Thymus (tissue), 11 donors: ENCODE results near the gene ACY1. TPM values are rescaled to one million over a fixed set of nuclear protein-coding genes. Genes with fewer than 3 reads are reported as not detected.
"Not testable (repeated sequence)": the region's sequence is repeated elsewhere in the genome, so short reads cannot be mapped to it uniquely, and the experiment has no call there.

Experiments
- DNase-seq, 9 donors: peaks; one replicate each; pipeline ENCODE4 v3.0.0-alpha.2; 2013; ENCODE audit warnings: low spot score in 9 of 9, low read depth in 6 of 9, missing footprints in 1 of 9
- H3K27ac ChIP-seq, 2 donors: one replicate each; pipeline ENCODE4 v1.5.1; 2013; ENCODE audit warnings: control low read depth in 1 of 2, low read depth in 1 of 2, low read length in 1 of 2, mild to moderate bottlenecking in 1 of 2, moderate library complexity in 1 of 2
- H3K27me3 ChIP-seq, 2 donors: one replicate each; pipeline ENCODE4 v1.5.1; 2013; ENCODE audit warnings: low read length in 1 of 2; ENCODE audit not compliant: control insufficient read depth in 2 of 2, insufficient read depth in 1 of 2
- H3K36me3 ChIP-seq, 2 donors: one replicate each; pipeline ENCODE4 v1.5.1; 2013; ENCODE audit warnings: low read length in 1 of 2, mild to moderate bottlenecking in 1 of 2, moderate library complexity in 1 of 2; ENCODE audit not compliant: control insufficient read depth in 2 of 2, insufficient read depth in 2 of 2
- H3K4me1 ChIP-seq, 2 donors: one replicate each; pipeline ENCODE4 v1.5.1; 2013; ENCODE audit warnings: low read length in 2 of 2; ENCODE audit not compliant: control insufficient read depth in 2 of 2, insufficient read depth in 2 of 2
- H3K4me3 ChIP-seq, 2 donors: one replicate each; pipeline ENCODE4 v1.5.1; 2013; ENCODE audit warnings: low read length in 2 of 2, control low read depth in 1 of 2, mild to moderate bottlenecking in 1 of 2
- H3K9me3 ChIP-seq, 2 donors: one replicate each; pipeline ENCODE4 v1.5.1; 2013; ENCODE audit warnings: low read length in 1 of 2, mild to moderate bottlenecking in 1 of 2; ENCODE audit not compliant: control insufficient read depth in 2 of 2, insufficient read depth in 1 of 2
- WGBS: extraction: QIAGEN DNeasy Blood & Tissue Kit; methylation state at CpG from one replicate; pipeline ENCODE4 v1.1.7; 2013; 5-methylcytosine and 5-hydroxymethylcytosine counted together
- polyA plus RNA-seq: library from polyadenylated mRNA; stranded (reverse); fragments of 200-250 nt; gene quantifications from one replicate; pipeline ENCODE4 v1.2.3, GENCODE V29; 2013
- total RNA-seq: library from RNA; stranded (reverse); fragments of 120-200 nt; gene quantifications from one replicate; pipeline ENCODE4 v1.2.4, GENCODE V29; 2013
- donor health status: healthy.

ACY1 gene
- total and polyA plus RNA-seq, 2 donors = 11.2 to 17.6 TPM

DNA sequence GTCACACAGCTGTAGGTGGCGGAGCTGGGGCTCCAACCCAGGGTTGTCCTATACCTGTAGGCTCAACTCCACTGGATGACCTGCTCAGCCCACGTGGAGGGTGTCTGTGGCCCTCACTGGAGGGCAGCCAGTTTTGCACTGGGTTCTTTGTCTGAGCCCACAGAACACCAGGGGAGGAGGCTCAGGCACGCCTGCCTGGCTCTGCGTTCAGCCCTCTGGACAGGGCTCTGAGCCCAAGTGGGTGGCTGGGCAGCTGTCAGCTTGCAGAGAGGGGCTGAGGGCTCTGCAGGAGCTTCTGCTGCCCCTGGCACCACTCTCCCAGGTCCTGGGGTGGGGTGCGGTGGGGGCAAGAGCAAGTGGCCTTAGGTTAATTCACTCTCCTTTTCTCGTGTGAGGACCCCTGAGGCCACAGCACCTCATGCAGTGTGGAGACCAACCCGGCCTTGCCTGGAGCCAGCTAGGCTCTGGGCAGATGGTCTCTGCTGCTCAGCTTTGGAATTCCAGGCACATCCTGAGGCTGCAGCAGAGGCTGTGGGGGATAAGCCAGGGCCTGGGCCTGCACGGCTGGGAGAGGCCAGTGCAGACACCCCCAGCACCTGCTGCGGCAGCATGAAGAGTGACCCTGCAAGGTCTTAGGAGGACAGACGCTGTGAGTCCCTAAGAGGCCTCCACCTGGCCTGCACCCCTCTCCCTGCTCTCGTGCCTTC, 49.5 kb downstream of the ACY1 start:
- 95% methylated on average over 11 of the region's 11 CpGs for WGBS
- H3K4me3 ChIP-seq = no peak overlapping the region
- no peaks in the 10 kb centered on the region for H3K9me3 ChIP-seq
- no peaks in the 10 kb centered on the region for H3K4me1 ChIP-seq
- no peak for DNase-seq
- no peaks in the 10 kb centered on the region for H3K27me3 ChIP-seq
- H3K36me3 ChIP-seq = no peaks in the 10 kb centered on the region
- no peak overlapping the region for H3K27ac ChIP-seq

DNA sequence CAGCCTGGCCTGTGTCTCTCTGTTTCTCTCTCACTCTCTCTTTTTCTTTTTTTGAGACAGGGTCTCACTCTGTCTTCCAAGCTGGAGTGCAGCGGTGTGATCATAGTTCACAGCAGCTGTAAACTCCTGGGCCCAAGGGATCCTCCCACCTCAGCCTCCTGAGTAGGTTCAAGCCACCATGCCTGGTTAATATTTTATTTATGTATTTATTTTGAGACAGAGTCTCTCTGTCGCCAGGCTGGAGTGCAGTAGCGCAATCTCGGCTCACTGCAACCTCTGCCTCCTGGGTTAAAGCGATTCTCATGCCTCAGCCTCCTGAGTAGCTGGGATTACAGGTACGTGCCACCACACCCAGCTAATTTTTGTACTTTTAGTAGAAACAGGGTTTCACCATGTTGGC, 50.4 kb downstream of the ACY1 start:
- H3K36me3 ChIP-seq, DNase-seq, H3K4me3 ChIP-seq, H3K27me3 ChIP-seq, H3K4me1 ChIP-seq, H3K27ac ChIP-seq, H3K9me3 ChIP-seq: not testable (repeated sequence)
- WGBS = 98% methylated on average over 6 of the region's 6 CpGs

DNA sequence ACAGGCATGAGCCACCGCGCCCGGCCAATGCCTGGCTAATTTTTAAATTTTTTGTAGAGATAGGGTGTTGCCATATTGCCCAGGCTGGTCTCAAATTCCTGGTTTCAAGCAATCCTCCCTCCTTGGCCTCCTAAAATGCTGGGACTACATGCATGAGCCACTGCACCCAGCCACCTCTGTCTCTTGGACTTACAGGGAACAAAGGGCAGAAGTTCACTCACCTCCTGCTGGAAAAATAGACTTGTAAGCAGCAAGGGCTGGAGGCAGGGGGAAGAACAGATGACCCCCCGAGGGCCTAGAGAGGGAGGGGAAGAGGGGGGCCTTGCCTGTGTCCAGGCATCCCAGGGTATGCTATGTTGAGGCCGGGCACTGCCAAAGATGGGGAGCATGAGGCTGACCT, 50.9 kb downstream of the ACY1 start:
- Histone ChIP-seq H3K4me1 (no peaks in the 10 kb centered on the region), H3K27me3 (no peaks in the 10 kb centered on the region)

DNA sequence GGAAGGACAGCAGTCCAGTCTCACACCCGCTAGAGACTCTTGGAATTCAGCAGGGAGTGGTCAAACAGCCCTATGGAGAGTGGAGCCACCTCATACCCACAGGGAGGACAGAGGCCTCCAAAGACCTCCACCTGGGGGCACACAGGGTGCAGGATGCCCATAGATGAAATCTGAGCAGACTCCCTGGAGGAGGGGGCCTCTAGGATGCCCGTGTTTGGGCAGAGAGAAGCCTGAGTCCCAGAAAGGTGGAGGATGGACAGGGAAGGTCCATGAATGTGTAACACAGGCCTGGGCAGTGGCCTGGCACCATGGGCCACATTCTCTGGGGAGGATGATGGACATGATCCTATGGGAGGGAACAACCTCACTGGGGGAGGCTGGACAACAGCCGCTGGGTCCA, 51.3 kb downstream of the ACY1 start:
- DNase-seq = no peak
- Histone ChIP-seq H3K9me3 (no peaks in the 10 kb centered on the region), H3K27ac (no peak overlapping the region), H3K36me3 (no peaks in the 10 kb centered on the region), H3K4me3 (no peak overlapping the region), H3K4me1 (no peaks in the 10 kb centered on the region), H3K27me3 (no peaks in the 10 kb centered on the region)
- 95% methylated on average over 3 of the region's 3 CpGs for WGBS

More for the DNA sequence above, 50.9 kb downstream of the ACY1 start:
- DNase-seq = no peak
- H3K27ac ChIP-seq = no peak overlapping the region
- no peaks in the 10 kb centered on the region for H3K36me3 ChIP-seq
- no peak overlapping the region for H3K4me3 ChIP-seq
- WGBS = 97% methylated on average over 5 of the region's 5 CpGs
- no peaks in the 10 kb centered on the region for H3K9me3 ChIP-seq

DNA sequence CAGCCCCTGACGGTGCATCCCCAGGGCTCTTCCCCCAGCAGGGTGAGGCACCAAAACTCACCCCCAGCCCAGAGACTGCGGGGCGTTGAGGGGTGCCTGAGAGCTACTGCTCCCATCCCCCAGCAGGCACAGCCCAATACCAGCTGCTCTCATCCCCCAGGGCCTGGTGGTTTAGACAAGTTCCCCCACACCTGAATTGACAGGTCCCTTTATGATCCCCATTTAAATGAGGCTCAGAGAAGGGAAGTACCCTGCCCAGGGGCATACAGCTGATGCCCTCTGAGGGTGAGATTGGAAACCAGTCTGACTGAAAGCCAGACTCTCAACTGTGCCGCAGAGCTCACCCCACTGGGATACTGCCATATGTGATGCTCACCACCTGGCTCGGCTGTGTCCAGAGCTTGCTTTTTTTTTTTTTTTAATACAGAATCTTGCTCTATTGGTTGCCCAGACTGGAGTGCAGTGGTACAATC, 52.9 kb downstream of the ACY1 start:
- Histone ChIP-seq H3K27me3 (peaks cover 0 to 2% of the 10 kb centered on the region in 2 donors), H3K36me3 (no peaks in the 10 kb centered on the region), H3K4me3 (no peak overlapping the region), H3K4me1 (no peaks in the 10 kb centered on the region), H3K9me3 (no peaks in the 10 kb centered on the region), H3K27ac (no peak overlapping the region)
- 93% methylated on average over 5 of the region's 5 CpGs for WGBS
- no peak for DNase-seq

DNA sequence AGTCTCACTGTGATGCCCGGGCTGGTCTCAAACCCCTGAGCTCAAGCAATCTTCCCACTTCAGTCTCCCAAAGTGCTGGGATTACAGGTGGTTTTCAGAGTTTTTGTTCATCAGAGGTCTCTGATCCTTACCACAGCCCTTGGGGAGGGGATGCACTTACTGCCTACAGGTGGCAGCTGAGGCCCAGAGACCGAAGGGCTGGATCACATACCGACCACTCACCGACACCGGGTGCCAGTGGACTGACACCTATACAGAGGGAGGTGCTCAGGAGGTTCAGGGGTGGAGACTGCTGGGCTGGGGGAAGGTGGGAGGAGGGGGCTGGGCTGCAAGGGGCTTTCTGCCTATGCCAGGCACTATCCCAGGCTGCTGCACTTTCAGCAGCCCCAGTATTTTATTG, 53.5 kb downstream of the ACY1 start:
- DNase-seq = no peak
- WGBS = 80% methylated on average over 5 of the region's 5 CpGs

DNA sequence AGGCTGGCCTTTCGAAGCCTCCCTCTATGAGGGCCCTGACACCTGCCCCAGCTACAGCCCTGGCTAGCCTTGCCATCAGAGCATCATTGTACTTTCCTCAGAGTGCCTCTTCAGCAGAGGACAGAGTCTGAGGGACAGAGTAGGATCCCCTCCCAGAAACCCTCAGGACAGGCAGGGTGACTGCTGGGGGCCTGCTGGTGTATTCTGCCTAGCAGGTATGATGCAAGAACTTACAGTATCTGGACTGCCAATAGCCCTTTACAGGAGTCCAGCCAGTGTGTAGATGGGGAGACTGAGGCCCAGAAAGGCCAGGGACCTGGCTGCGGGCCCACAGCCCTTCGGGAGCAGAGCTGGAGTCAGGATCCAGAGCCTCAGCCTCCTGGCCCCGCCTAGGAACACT, 54.0 kb downstream of the ACY1 start:
- Histone ChIP-seq H3K27ac (no peak overlapping the region), H3K36me3 (no peaks in the 10 kb centered on the region), H3K4me3 (no peak overlapping the region), H3K27me3 (peaks cover 0 to 2% of the 10 kb centered on the region in 2 donors), H3K9me3 (no peaks in the 10 kb centered on the region), H3K4me1 (no peaks in the 10 kb centered on the region)
- no peak for DNase-seq
- 94% methylated on average over 4 of the region's 4 CpGs for WGBS

More for the DNA sequence above, 53.5 kb downstream of the ACY1 start:
- H3K4me1 ChIP-seq = no peaks in the 10 kb centered on the region
- no peak overlapping the region for H3K4me3 ChIP-seq
- no peaks in the 10 kb centered on the region for H3K36me3 ChIP-seq
- H3K9me3 ChIP-seq = no peaks in the 10 kb centered on the region
- H3K27ac ChIP-seq = no peak overlapping the region
- H3K27me3 ChIP-seq = peaks cover 0 to 2% of the 10 kb centered on the region in 2 donors

DNA sequence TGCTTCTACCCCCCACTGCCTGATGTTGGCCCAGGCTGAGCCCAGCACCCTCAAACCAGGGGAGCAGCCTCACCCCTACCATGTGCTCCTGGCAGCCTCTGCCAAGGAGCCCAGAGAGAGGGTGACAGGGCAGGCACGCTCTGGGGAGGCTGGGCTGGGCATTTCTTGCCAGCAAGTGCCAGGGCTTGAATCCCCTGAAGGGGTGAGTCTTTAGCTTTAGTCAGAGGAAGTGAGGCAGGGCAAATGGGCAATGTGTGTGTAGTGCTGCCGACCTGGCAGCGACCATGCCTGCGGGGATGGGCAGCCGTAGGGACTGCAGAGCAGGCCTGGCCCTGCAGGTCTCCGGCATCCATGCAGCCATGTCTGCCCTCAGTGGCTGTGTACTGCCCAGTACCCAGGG, 54.9 kb downstream of the ACY1 start:
- Histone ChIP-seq H3K27ac (no peak overlapping the region), H3K27me3 (peaks cover 0 to 2% of the 10 kb centered on the region in 2 donors), H3K4me3 (no peak overlapping the region), H3K36me3 (no peaks in the 10 kb centered on the region), H3K9me3 (no peaks in the 10 kb centered on the region), H3K4me1 (no peaks in the 10 kb centered on the region)
- 95% methylated on average over 6 of the region's 6 CpGs for WGBS
- DNase-seq = no peak
